ENCODE measurements around the gene CHAF1A. TPM values are rescaled to one million over a fixed set of nuclear protein-coding genes. Genes with fewer than 3 reads are reported as not detected.

Gene CHAF1A
- total RNA-seq, 1 donor from 2014 or later, result 48.2 TPM

- Mint-ChIP-seq H3K9me3 (ENCODE audit: low read depth) (no peaks in the 10 kb centered on the region), H3K27me3 (no peaks in the 10 kb centered on the region), H3K27ac (no peak overlapping the region), H3K36me3 (ENCODE audit: insufficient read depth) (peaks cover 6% of the 10 kb centered on the region), H3K4me1 (ENCODE audit: low read depth) (peaks cover 12% of the 10 kb centered on the region), H3K4me3 (ENCODE audit: low read depth) (no peak overlapping the region)
- DNase-seq (ENCODE audit: low spot score, unreplicated experiment), result no peak
- no peak for TF ChIP-seq CTCF (IDR thresholded peaks at IDR 0.05; ENCODE audit: unreplicated experiment)
Measured at GRCh38 chr19:4453232-4454179, 51.1 kb downstream of the CHAF1A start.

- DNase-seq (ENCODE audit: low spot score, unreplicated experiment), result no peak
- TF ChIP-seq CTCF (IDR thresholded peaks at IDR 0.05; ENCODE audit: unreplicated experiment), result no peak
- H3K9me3 Mint-ChIP-seq (ENCODE audit: low read depth), result no peaks in the 10 kb centered on the region
- H3K27ac Mint-ChIP-seq, result peak overlapping the region; percentile 49
- H3K4me1 Mint-ChIP-seq (ENCODE audit: low read depth), result peaks cover 12% of the 10 kb centered on the region
- H3K36me3 Mint-ChIP-seq (ENCODE audit: insufficient read depth), result peaks cover 3% of the 10 kb centered on the region
- H3K4me3 Mint-ChIP-seq (ENCODE audit: low read depth), result no peak overlapping the region
- H3K27me3 Mint-ChIP-seq, result no peaks in the 10 kb centered on the region
Measured at GRCh38 chr19:4454747-4455718, 52.6 kb downstream of the CHAF1A start.

GRCh38 chr19:4455719-4456475 is 53.5 kb downstream of the CHAF1A start:
- Mint-ChIP-seq H3K36me3 (ENCODE audit: insufficient read depth) (no peaks in the 10 kb centered on the region), H3K4me1 (ENCODE audit: low read depth) (peaks cover 12% of the 10 kb centered on the region), H3K27ac (peak overlapping the region; percentile 87), H3K4me3 (ENCODE audit: low read depth) (peak overlapping the region; percentile 88), H3K9me3 (ENCODE audit: low read depth) (no peaks in the 10 kb centered on the region), H3K27me3 (no peaks in the 10 kb centered on the region)
- DNase-seq (ENCODE audit: low spot score, unreplicated experiment), result no peak
- TF ChIP-seq CTCF (IDR thresholded peaks at IDR 0.05; ENCODE audit: unreplicated experiment), result no peak

GRCh38 chr19:4456476-4456842 is 54.0 kb downstream of the CHAF1A start:
- Mint-ChIP-seq H3K4me3 (ENCODE audit: low read depth) (peak overlapping the region; percentile 88), H3K27ac (peak overlapping the region; percentile 87), H3K9me3 (ENCODE audit: low read depth) (no peaks in the 10 kb centered on the region), H3K27me3 (no peaks in the 10 kb centered on the region), H3K4me1 (ENCODE audit: low read depth) (peaks cover 12% of the 10 kb centered on the region), H3K36me3 (ENCODE audit: insufficient read depth) (no peaks in the 10 kb centered on the region)
- no peak for DNase-seq (ENCODE audit: low spot score, unreplicated experiment)
- no peak for TF ChIP-seq CTCF (IDR thresholded peaks at IDR 0.05; ENCODE audit: unreplicated experiment)

Measured in progenitor cell of endocrine pancreas (in vitro differentiated cells).